Measurements from ENCODE around the gene KRTAP5-2.

DNA sequence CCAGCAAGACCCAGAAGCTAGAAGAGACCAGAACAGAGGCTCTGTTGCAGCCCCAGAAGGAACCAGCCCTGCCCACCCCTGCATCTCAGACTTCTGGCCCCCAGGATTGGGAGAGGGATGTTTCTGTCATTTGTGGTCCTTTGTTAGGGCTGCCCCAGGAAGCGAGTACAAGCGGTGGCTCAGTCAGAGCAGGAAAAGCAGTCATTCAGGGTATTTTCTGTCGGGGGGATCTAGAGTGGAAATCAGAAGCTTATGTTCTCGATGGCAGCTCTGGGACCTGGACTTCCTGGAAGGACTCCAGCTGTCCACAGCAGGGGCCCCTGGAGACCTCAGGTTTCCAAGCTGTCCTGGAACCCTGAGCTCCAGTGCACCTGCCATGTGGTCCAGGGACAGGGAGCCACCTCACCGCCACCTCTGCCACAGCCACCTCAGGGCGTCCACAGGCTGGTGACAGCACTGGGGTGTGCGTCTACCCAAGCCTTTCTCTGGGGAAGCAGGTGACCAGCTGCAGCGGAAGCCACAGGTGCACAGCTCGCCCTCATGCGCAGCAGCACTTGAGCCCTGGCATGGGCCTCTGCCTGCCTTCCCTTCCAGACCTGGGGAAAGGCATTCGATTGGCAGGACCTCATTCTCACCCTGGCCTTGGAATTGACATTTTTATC, 34.1 kb upstream of the KRTAP5-2 start:
- TF ChIP-seq POLR2A (IDR thresholded peaks at IDR 0.05): no peak
- TF ChIP-seq, protein P1, sequence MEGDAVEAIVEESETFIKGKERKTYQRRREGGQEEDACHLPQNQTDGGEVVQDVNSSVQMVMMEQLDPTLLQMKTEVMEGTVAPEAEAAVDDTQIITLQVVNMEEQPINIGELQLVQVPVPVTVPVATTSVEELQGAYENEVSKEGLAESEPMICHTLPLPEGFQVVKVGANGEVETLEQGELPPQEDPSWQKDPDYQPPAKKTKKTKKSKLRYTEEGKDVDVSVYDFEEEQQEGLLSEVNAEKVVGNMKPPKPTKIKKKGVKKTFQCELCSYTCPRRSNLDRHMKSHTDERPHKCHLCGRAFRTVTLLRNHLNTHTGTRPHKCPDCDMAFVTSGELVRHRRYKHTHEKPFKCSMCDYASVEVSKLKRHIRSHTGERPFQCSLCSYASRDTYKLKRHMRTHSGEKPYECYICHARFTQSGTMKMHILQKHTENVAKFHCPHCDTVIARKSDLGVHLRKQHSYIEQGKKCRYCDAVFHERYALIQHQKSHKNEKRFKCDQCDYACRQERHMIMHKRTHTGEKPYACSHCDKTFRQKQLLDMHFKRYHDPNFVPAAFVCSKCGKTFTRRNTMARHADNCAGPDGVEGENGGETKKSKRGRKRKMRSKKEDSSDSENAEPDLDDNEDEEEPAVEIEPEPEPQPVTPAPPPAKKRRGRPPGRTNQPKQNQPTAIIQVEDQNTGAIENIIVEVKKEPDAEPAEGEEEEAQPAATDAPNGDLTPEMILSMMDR (IDR thresholded peaks at IDR 0.05): no peak
